H9 (cell line): ENCODE measurements around the gene LINGO1. TPM values are rescaled to one million over a fixed set of nuclear protein-coding genes. Genes with fewer than 3 reads are reported as not detected.
A peak's percentile ranks its signal among the peaks of the same experiment; 100 is the strongest.

Experiments
- DNase-seq: peaks from one replicate; pipeline ENCODE4 v3.0.0-alpha.2; 2017
- H2AFZ ChIP-seq: one replicate; pipeline ENCODE4 v1.6.1; 2013; ENCODE audit warnings: mild to moderate bottlenecking, low read length, control low read depth, moderate library complexity
- H2AK5ac ChIP-seq: 2 replicates; pipeline ENCODE4 v1.6.1; 2013; ENCODE audit warnings: low read length, control low read depth, mixed read lengths; ENCODE audit not compliant: insufficient read length
- H2BK120ac ChIP-seq: one replicate; pipeline ENCODE4 v1.6.1; 2013; ENCODE audit warnings: low read depth, mild to moderate bottlenecking, low read length, control low read depth, inconsistent platforms; ENCODE audit not compliant: poor library complexity, severe bottlenecking
- H2BK12ac ChIP-seq: 2 replicates; pipeline ENCODE4 v1.6.1; 2013; ENCODE audit warnings: low read length, control low read depth, mixed read lengths, low read depth; ENCODE audit not compliant: insufficient read length
- H2BK15ac ChIP-seq: 2 replicates; pipeline ENCODE4 v1.6.1; 2013; ENCODE audit warnings: low read depth, low read length, control low read depth
- H2BK20ac ChIP-seq: one replicate; pipeline ENCODE4 v1.6.1; 2013; ENCODE audit warnings: low read depth, mild to moderate bottlenecking, low read length, control low read depth, inconsistent platforms; ENCODE audit not compliant: poor library complexity, severe bottlenecking
- H2BK5ac ChIP-seq: 2 replicates; pipeline ENCODE4 v1.6.1; 2013; ENCODE audit warnings: low read length, control low read depth, mixed read lengths; ENCODE audit not compliant: insufficient read length
- H3K14ac ChIP-seq: 2 replicates; pipeline ENCODE4 v1.6.1; 2013; ENCODE audit warnings: low read length, control low read depth; ENCODE audit not compliant: insufficient read depth
- H3K18ac ChIP-seq: 2 replicates; pipeline ENCODE4 v1.6.1; 2013; ENCODE audit warnings: low read depth, mild to moderate bottlenecking, mixed read lengths, low read length, control low read depth; ENCODE audit not compliant: insufficient read length
- H3K23ac ChIP-seq: 2 replicates; pipeline ENCODE4 v1.6.1; 2013; ENCODE audit warnings: low read length, control low read depth, mixed read lengths, low read depth; ENCODE audit not compliant: insufficient read length
- H3K23me2 ChIP-seq: 2 replicates; pipeline ENCODE4 v1.6.1; 2013; ENCODE audit warnings: low read depth, mild to moderate bottlenecking, mixed read lengths, low read length, control low read depth; ENCODE audit not compliant: insufficient read length, poor library complexity, severe bottlenecking
- H3K27ac ChIP-seq: 2 replicates; pipeline ENCODE4 v1.5.1; 2013; ENCODE audit warnings: low read length, control low read depth, mixed read lengths, low read depth; ENCODE audit not compliant: insufficient read length
- H3K27me3 ChIP-seq: 2 replicates; pipeline ENCODE4 v1.6.1; 2013; ENCODE audit warnings: low read length, control low read depth, inconsistent platforms; ENCODE audit not compliant: insufficient read depth
- H3K4ac ChIP-seq: 2 replicates; pipeline ENCODE4 v1.6.1; 2013; ENCODE audit warnings: low read depth, mild to moderate bottlenecking, control low read depth, inconsistent platforms, low read length, moderate library complexity
- H3K4me1 ChIP-seq: 2 replicates; pipeline ENCODE4 v1.6.1; 2013; ENCODE audit warnings: low read length, control low read depth, inconsistent platforms; ENCODE audit not compliant: insufficient read depth
- H3K4me2 ChIP-seq: 2 replicates; pipeline ENCODE4 v1.6.1; 2013; ENCODE audit warnings: low read length, control low read depth, mixed read lengths; ENCODE audit not compliant: insufficient read length, insufficient read depth
- H3K56ac ChIP-seq: 2 replicates; pipeline ENCODE4 v1.6.1; 2013; ENCODE audit warnings: low read depth, mild to moderate bottlenecking, mixed read lengths, low read length, control low read depth; ENCODE audit not compliant: insufficient read length
- H3K79me1 ChIP-seq: 2 replicates; pipeline ENCODE4 v1.6.1; 2013; ENCODE audit warnings: low read depth, mild to moderate bottlenecking, moderate library complexity, low read length, control low read depth, inconsistent platforms; ENCODE audit not compliant: insufficient read depth, poor library complexity, severe bottlenecking
- H3K79me2 ChIP-seq: 2 replicates; pipeline ENCODE4 v1.6.1; 2013; ENCODE audit warnings: low read length, control low read depth, inconsistent platforms; ENCODE audit not compliant: insufficient read depth
- H3K9ac ChIP-seq: 2 replicates; pipeline ENCODE4 v1.6.1; 2013; ENCODE audit warnings: low read length, control low read depth, mixed read lengths; ENCODE audit not compliant: insufficient read length; ENCODE audit errors: extremely low read depth
- H3K9me3 ChIP-seq: one replicate; pipeline ENCODE4 v1.6.1; 2013; ENCODE audit warnings: low read depth, low read length, inconsistent platforms; ENCODE audit not compliant: control insufficient read depth
- H3T11ph ChIP-seq: one replicate; pipeline ENCODE4 v1.6.1; 2013; ENCODE audit warnings: mild to moderate bottlenecking, low read length, control low read depth, inconsistent platforms
- H4K20me1 ChIP-seq: one replicate; pipeline ENCODE4 v1.6.1; 2013; ENCODE audit not compliant: control insufficient read depth, insufficient read length, insufficient read depth
- H4K5ac ChIP-seq: 2 replicates; pipeline ENCODE4 v1.6.1; 2013; ENCODE audit warnings: low read depth, mild to moderate bottlenecking, mixed read lengths, low read length, control low read depth; ENCODE audit not compliant: insufficient read length
- H4K8ac ChIP-seq: replicated peaks from 2 replicates; pipeline ENCODE4 v1.6.1; 2013; ENCODE audit warnings: low read length, control low read depth, mixed read lengths, low read depth; ENCODE audit not compliant: insufficient read length
- H4K91ac ChIP-seq: 2 replicates; pipeline ENCODE4 v1.6.1; 2013; ENCODE audit warnings: low read depth, mild to moderate bottlenecking, moderate library complexity, mixed read lengths, low read length, control low read depth; ENCODE audit not compliant: insufficient read length
- H3K27ac Mint-ChIP-seq, 3 experiments: 2 replicates in 2 of 3; 3 replicates in 1 of 3; pipeline ENCODE4 v1.8.0; 2020 to 2021; ENCODE audit warnings: mixed read lengths in 3 of 3, mild to moderate bottlenecking in 1 of 3, moderate library complexity in 1 of 3
- H3K27me3 Mint-ChIP-seq: 2 replicates; pipeline ENCODE4 v1.8.0; 2021; ENCODE audit warnings: low read depth, mild to moderate bottlenecking, moderate library complexity, mixed read lengths
- H3K36me3 Mint-ChIP-seq, 3 experiments: 2 replicates in 2 of 3; 3 replicates in 1 of 3; pipeline ENCODE4 v1.8.0; 2020 to 2021; ENCODE audit warnings: low read depth in 3 of 3, mixed read lengths in 3 of 3; ENCODE audit not compliant: insufficient read depth in 1 of 3
- H3K4me1 Mint-ChIP-seq, 2 experiments: 2 replicates each; pipeline ENCODE4 v1.8.0; 2020; ENCODE audit warnings: mixed read lengths in 2 of 2
- H3K4me3 Mint-ChIP-seq, 2 experiments: 2 replicates in 1 of 2; 3 replicates in 1 of 2; pipeline ENCODE4 v1.8.0; 2020 to 2021; ENCODE audit warnings: mild to moderate bottlenecking in 2 of 2, mixed read lengths in 2 of 2, moderate library complexity in 1 of 2
- H3K9me3 Mint-ChIP-seq, 2 experiments: 2 replicates in 1 of 2; 3 replicates in 1 of 2; pipeline ENCODE4 v1.8.0; 2020; ENCODE audit warnings: mild to moderate bottlenecking in 2 of 2, mixed read lengths in 2 of 2, moderate library complexity in 1 of 2
- CTCF ChIP-seq: fragments of 200-600 bp; sonication (generic); conservative IDR thresholded peaks from 3 replicates; pipeline ENCODE4 v1.8.0; 2021; ENCODE audit warnings: antibody characterized with exemption, mild to moderate bottlenecking
- WGBS: extraction: QIAGEN DNeasy Blood & Tissue Kit; methylation state at CpG from one replicate; pipeline ENCODE4 v1.1.7; 2013; ENCODE audit warnings: missing lambda C conversion rate, low lambda C conversion rate, mixed read lengths; ENCODE audit not compliant: insufficient read length; ENCODE audit errors: extremely low coverage; 5-methylcytosine and 5-hydroxymethylcytosine counted together
- total RNA-seq: library from RNA; stranded (reverse); gene quantifications from 2 replicates; pipeline ENCODE4 v1.2.1, GENCODE V29; 2021

LINGO1 gene
- total RNA-seq, 1 experiment from 2014 or later: 41.6 TPM

DNA sequence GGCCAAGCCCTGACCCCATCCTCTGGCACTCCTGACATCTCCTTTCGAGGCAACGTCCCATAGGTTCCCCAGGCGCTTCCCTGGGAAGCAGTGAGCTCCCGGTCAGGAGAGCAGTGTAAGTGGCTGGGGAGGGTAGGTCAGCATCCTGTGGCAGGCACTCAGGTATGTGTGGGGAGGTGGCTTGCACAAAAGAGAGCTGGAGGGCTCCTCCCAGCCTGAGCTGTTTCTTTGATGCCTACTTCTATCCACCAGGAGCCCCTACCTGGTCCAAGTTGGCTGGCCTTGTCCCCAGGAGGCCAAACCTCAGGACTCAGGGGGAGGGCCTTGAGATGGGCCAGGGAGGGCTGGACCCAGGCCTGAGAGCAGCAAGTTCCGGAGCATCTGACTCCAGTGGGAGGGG, 31.7 kb upstream of the LINGO1 start:
- Histone ChIP-seq H2BK5ac (no peak overlapping the region), H3K79me2 (no peaks in the 10 kb centered on the region), H3K27me3 (no peaks in the 10 kb centered on the region), H2BK15ac (no peak overlapping the region), H2BK12ac (no peak overlapping the region), H3K23me2 (no peaks in the 10 kb centered on the region), H3K4ac (no peak overlapping the region), H3K9ac (no peak overlapping the region), H3K27ac (no peak overlapping the region), H3K56ac (no peak overlapping the region), H3K14ac (no peak overlapping the region; the same call in 1 of the 2 replicates), H2AFZ (no peak overlapping the region), H3K79me1 (no peaks in the 10 kb centered on the region), H2BK120ac (no peak overlapping the region), H4K20me1 (peaks cover 2% of the 10 kb centered on the region), H3K18ac (no peak overlapping the region), H3K9me3 (no peaks in the 10 kb centered on the region), H4K5ac (no peak overlapping the region), H2AK5ac (no peak overlapping the region), H3K23ac (no peak overlapping the region), H3T11ph (no peak overlapping the region), H4K91ac (no peak overlapping the region), H4K8ac (no peak overlapping the region), H2BK20ac (no peak overlapping the region), H3K4me2 (no peak overlapping the region), H3K4me1 (no peaks in the 10 kb centered on the region)
- Mint-ChIP-seq H3K4me1 (peaks cover 2 to 41% of the 10 kb centered on the region in 2 experiments; a peak in 2 of 4 replicates), H3K27me3 (peaks cover 8% of the 10 kb centered on the region), H3K9me3 (no peaks in the 10 kb centered on the region), H3K36me3 (no peaks in the 10 kb centered on the region), H3K27ac (peak overlapping the region in 1 of 3 experiments; percentile 56; a peak in 1 of 7 replicates), H3K4me3 (no peak overlapping the region)
- TF ChIP-seq CTCF: no peak
- peak; percentile 46 for DNase-seq
- no CpG with 5 or more reads among the region's 5 CpGs for WGBS
